Tibial nerve (tissue), 4 donors: ENCODE measurements around the gene POU3F1. TPM values are rescaled to one million over a fixed set of nuclear protein-coding genes. Genes with fewer than 3 reads are reported as not detected.
A peak's percentile ranks its signal among the peaks of the same experiment; 100 is the strongest.

Source experiments
- DNase-seq, 2 donors: peaks; one replicate each; pipeline ENCODE4 v3.0.0-alpha.2; 2019; ENCODE audit warnings: low spot score in 2 of 2
- H3K27ac ChIP-seq, 4 donors: fragments of 200-600 bp; sonication (generic) in 3 of 4; one replicate each; pipeline ENCODE4 v1.5.1; 2017 to 2019; ENCODE audit warnings: mild to moderate bottlenecking in 1 of 4
- H3K27me3 ChIP-seq, 2 donors: fragments of 200-600 bp; sonication (generic) in 1 of 2; one replicate each; pipeline versions ENCODE4 v1.5.1 to v1.6.0; 2017 to 2019
- H3K36me3 ChIP-seq, 3 donors: fragments of 200-600 bp; sonication (generic); one replicate each; pipeline ENCODE4 v1.5.1; 2018 to 2019
- H3K4me1 ChIP-seq, 4 donors: fragments of 200-600 bp; sonication (generic) in 3 of 4; one replicate each; pipeline ENCODE4 v1.5.1; 2017 to 2019
- H3K4me3 ChIP-seq, 4 donors: fragments of 200-600 bp; sonication (generic) in 3 of 4; one replicate each; pipeline ENCODE4 v1.5.1; 2017 to 2019; ENCODE audit warnings: mild to moderate bottlenecking in 1 of 4, moderate library complexity in 1 of 4
- H3K9me3 ChIP-seq, 4 donors: fragments of 200-600 bp; sonication (generic) in 3 of 4; one replicate each; pipeline ENCODE4 v1.5.1; 2017 to 2019
- EP300 ChIP-seq, 2 donors: sonication (generic); formaldehyde crosslinking; IDR thresholded peaks; one replicate each; pipeline ENCODE4 v1.6.1; 2017; ENCODE audit warnings: antibody characterized with exemption in 2 of 2, mild to moderate bottlenecking in 1 of 2
- POLR2A ChIP-seq, 2 donors: fragments of 450-650 bp; IDR thresholded peaks; one replicate each; pipeline ENCODE4 v1.6.1; 2017; ENCODE audit warnings: antibody characterized with exemption in 2 of 2, mild to moderate bottlenecking in 2 of 2, moderate library complexity in 2 of 2
- WGBS, 2 donors: methylation state at CpG; one replicate each; pipeline ENCODE4 v1.1.5; 2018; 5-methylcytosine and 5-hydroxymethylcytosine counted together
- total RNA-seq, 4 donors: library from RNA; depleted of rRNA; stranded (reverse); fragments of >200 nt; gene quantifications; one replicate each; pipeline ENCODE4 v1.1.0, GENCODE V29; 2016
- TF ChIP-seq, protein P1 (sequence below), 5 experiments: fragments of 200-600 bp in 3 of 5; fragments of 450-650 bp in 2 of 5; sonication (generic) in 3 of 5; IDR thresholded peaks; one replicate each; pipeline ENCODE4 v1.5.1; 2016 to 2019; ENCODE audit warnings: antibody characterized with exemption in 5 of 5, mild to moderate bottlenecking in 3 of 5, moderate library complexity in 2 of 5

Gene POU3F1
- total RNA-seq, 4 donors from 2014 or later, result 11.6 to 53.4 (median 24.8) TPM

GRCh38 chr1:38052750-38053415 lies 6.3 kb upstream of the POU3F1 start:
- WGBS, 2 donors, result 55 to 59% methylated on average over 3 of the region's 3 CpGs
- TF ChIP-seq POLR2A (IDR thresholded peaks at IDR 0.05), result no peak
- TF ChIP-seq EP300 (IDR thresholded peaks at IDR 0.05), result no peak
- TF ChIP-seq, protein P1, sequence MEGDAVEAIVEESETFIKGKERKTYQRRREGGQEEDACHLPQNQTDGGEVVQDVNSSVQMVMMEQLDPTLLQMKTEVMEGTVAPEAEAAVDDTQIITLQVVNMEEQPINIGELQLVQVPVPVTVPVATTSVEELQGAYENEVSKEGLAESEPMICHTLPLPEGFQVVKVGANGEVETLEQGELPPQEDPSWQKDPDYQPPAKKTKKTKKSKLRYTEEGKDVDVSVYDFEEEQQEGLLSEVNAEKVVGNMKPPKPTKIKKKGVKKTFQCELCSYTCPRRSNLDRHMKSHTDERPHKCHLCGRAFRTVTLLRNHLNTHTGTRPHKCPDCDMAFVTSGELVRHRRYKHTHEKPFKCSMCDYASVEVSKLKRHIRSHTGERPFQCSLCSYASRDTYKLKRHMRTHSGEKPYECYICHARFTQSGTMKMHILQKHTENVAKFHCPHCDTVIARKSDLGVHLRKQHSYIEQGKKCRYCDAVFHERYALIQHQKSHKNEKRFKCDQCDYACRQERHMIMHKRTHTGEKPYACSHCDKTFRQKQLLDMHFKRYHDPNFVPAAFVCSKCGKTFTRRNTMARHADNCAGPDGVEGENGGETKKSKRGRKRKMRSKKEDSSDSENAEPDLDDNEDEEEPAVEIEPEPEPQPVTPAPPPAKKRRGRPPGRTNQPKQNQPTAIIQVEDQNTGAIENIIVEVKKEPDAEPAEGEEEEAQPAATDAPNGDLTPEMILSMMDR (IDR thresholded peaks at IDR 0.05), result no peak
- Histone ChIP-seq H3K36me3 (no peaks in the 10 kb centered on the region), H3K27ac (no peak overlapping the region), H3K4me1 (peaks cover 0 to 45% (median 3%) of the 10 kb centered on the region in 4 donors), H3K4me3 (no peak overlapping the region), H3K9me3 (no peaks in the 10 kb centered on the region), H3K27me3 (no peaks in the 10 kb centered on the region)
- DNase-seq, result no peak

DNA sequence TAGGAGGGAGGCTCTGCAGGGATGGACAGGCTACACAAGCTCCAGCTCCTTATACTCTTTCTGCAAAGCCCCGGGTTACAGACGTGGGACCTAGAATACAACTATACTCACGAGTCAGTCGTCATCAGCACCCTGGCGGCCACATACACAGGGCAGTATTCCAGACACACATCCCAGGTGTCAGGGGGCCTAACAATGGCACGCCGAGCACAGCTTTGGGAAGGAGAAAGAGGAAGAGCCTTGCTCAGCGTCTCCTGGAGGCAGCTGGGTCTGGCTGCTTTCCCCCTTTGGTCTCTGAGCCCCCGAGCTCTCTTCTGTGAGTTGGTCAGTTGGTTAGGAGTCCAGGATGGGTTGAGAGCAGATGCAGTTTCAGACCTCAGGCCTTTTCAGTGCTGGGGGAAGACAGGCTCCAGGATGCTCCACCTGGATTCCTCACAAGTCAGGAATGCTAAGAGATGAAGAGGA lies 4.5 kb upstream of the POU3F1 start:
- 47% methylated on average over 5 to 9 of the region's 9 CpGs for WGBS, 2 donors
- Histone ChIP-seq H3K27ac (peak overlapping the region in 2 of 4 donors; percentile 7 to 53), H3K9me3 (no peaks in the 10 kb centered on the region), H3K4me3 (no peak overlapping the region), H3K27me3 (no peaks in the 10 kb centered on the region), H3K36me3 (no peaks in the 10 kb centered on the region), H3K4me1 (peaks cover 0 to 51% (median 5%) of the 10 kb centered on the region in 4 donors)
- no peak for TF ChIP-seq EP300 (IDR thresholded peaks at IDR 0.05)
- no peak for TF ChIP-seq POLR2A (IDR thresholded peaks at IDR 0.05)
- TF ChIP-seq, protein P1 (IDR thresholded peaks at IDR 0.05), result no peak
- DNase-seq, result no peak

DNA sequence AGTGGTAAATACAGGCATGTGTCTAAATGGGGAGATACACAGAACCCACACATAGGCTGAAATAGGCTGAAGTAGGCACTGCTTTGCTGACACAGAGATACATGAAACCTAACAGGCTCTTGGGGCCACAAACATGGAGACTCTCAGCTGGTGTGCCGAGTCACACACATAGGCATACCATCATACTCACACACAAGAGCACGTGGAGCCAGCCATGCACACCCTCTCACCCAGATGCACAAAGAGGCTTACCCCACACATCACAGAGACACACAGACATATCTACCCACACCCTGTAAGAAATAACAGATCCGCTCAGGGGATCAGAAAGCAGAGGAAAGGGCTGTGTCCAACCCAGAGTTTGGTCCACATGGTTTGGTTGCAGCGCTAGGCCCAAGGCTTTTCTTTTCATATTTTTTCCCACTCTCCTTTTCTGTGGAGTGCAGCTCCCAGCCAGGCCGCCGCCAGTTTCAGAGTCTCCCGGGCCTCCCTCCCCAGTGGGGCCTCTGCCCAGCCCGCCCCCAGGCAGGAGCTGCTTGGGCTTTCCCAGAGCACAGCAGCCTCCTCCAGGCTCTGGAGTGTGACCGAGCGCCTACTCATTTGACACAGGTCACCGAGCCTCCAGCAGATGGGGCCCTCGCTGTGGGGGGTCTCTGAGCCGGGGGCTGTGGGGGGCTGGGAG lies 3.9 kb upstream of the POU3F1 start:
- Histone ChIP-seq H3K9me3 (no peaks in the 10 kb centered on the region), H3K36me3 (peaks cover 0 to 1% (median 0%) of the 10 kb centered on the region in 3 donors), H3K27me3 (peaks cover 0 to 2% of the 10 kb centered on the region in 2 donors), H3K4me1 (peaks cover 0 to 55% (median 5%) of the 10 kb centered on the region in 4 donors), H3K27ac (peak overlapping the region in 2 of 4 donors; percentile 7 to 53), H3K4me3 (no peak overlapping the region)
- TF ChIP-seq, protein P1 (IDR thresholded peaks at IDR 0.05), result no peak
- TF ChIP-seq POLR2A (IDR thresholded peaks at IDR 0.05) (no peak), EP300 (IDR thresholded peaks at IDR 0.05) (no peak)
- 27 to 39% methylated on average over 12 to 13 of the region's 13 CpGs for WGBS, 2 donors
- DNase-seq, result no peak

DNA sequence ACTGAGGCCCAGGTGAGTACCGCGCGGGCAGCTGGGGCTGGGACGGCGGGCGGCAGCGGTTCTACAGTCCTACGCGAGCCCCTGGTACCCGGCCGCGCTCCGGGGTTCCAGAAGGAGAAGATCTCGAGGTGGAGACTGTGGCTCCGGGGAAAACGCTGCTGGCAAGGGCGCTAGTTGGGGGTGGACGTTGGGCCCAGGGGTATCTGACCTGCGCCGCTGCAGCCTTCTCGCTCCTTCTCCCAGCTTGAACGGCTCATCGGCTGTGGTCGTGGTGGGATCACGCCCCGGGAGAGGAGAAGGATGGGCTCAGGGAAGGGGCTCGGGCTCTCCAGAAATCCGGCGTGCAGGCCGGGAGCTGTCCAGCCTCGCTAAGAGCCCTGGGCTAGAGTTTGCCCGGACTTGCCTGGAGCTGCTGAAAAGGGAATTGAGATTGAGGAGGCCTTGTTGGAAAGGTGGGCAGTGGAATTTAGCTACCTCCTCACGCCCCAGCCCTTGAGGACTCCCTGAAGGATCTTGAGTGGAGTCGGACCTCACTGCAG lies 1.1 kb upstream of the POU3F1 start:
- no peaks in the 10 kb centered on the region for H3K9me3 ChIP-seq
- peak overlapping the region; percentile 45 to 86 (median 60) for H3K27ac ChIP-seq
- WGBS, 2 donors, result 9 to 37% methylated on average over 7 to 24 of the region's 34 CpGs
- H3K27me3 ChIP-seq, result peaks cover 0 to 28% of the 10 kb centered on the region in 2 donors
- TF ChIP-seq POLR2A (IDR thresholded peaks at IDR 0.05) (no peak), EP300 (IDR thresholded peaks at IDR 0.05) (no peak)
- TF ChIP-seq, protein P1 (IDR thresholded peaks at IDR 0.05), result no peak
- peaks cover 0 to 63% (median 12%) of the 10 kb centered on the region in 4 donors for H3K4me1 ChIP-seq
- H3K36me3 ChIP-seq, result peaks cover 0 to 4% (median 0%) of the 10 kb centered on the region in 3 donors
- peak overlapping the region; percentile 48 to 79 (median 62) for H3K4me3 ChIP-seq
- DNase-seq, result no peak
